HG03039 (cell line): Measurements from ENCODE around the gene RAB8A.
"Not testable (repeated sequence)": the region's sequence is repeated elsewhere in the genome, so short reads cannot be mapped to it uniquely, and the experiment has no call there.

Source experiments
- ATAC-seq: cut with Tn5 transposase; IDR thresholded peaks from one replicate; pipeline ENCODE4 v1.9.1; 2021; ENCODE audit warnings: mild to moderate bottlenecking, moderate library complexity; ENCODE audit not compliant: unreplicated experiment

RAB8A gene

GRCh38 chr19:16167055-16167454 is 55.4 kb downstream of the RAB8A start:
- ATAC-seq: no peak

GRCh38 chr19:16168465-16169081 is 56.9 kb downstream of the RAB8A start:
- ATAC-seq: no peak

GRCh38 chr19:16170134-16170533 is 58.4 kb downstream of the RAB8A start:
- ATAC-seq: no peak

DNA sequence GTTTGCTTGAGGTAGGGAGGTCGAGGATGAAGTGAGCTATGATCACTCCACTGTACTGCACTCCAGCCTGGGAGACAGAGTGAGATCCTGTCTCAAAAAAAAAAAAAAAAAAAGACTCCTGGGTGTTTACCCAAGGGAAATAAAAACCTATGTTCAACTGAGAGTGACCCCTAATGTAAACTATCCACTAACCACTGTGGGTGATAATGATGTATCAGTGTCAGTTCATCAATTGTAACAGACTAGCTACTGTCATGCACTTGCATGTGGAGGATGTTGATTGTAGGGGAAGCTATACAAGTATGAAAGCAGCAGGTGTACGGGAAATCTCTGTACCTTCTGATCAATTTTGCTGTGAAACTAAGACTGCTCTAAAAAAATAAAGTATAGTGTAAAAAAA is 64.3 kb downstream of the RAB8A start:
- ATAC-seq: no peak

- ATAC-seq: not testable (repeated sequence)
Observed at GRCh38 chr19:16178866-16179265, 67.2 kb downstream of the RAB8A start.

- no peak for ATAC-seq
Observed at GRCh38 chr19:16180611-16181010, 68.9 kb downstream of the RAB8A start.
